Stimulated activated CD4-positive, alpha-beta T cell treated with anti-CD3 and anti-CD28 coated beads, Interleukin-4, amount 100 ng/mL, for 48 hours (primary cell): ENCODE data around the gene RGS12.
"Not testable (repeated sequence)": the region's sequence is repeated elsewhere in the genome, so short reads cannot be mapped to it uniquely, and the experiment has no call there.

ENCODE experiments used
- DNase-seq, 2 donors: peaks; one replicate each; pipeline ENCODE4 v3.0.0-alpha.2; 2020; ENCODE audit warnings: low read depth in 2 of 2

RGS12 gene

GRCh38 chr4:3296651-3297050 lies 3.8 kb downstream of the RGS12 start:
- no peak for DNase-seq

DNA sequence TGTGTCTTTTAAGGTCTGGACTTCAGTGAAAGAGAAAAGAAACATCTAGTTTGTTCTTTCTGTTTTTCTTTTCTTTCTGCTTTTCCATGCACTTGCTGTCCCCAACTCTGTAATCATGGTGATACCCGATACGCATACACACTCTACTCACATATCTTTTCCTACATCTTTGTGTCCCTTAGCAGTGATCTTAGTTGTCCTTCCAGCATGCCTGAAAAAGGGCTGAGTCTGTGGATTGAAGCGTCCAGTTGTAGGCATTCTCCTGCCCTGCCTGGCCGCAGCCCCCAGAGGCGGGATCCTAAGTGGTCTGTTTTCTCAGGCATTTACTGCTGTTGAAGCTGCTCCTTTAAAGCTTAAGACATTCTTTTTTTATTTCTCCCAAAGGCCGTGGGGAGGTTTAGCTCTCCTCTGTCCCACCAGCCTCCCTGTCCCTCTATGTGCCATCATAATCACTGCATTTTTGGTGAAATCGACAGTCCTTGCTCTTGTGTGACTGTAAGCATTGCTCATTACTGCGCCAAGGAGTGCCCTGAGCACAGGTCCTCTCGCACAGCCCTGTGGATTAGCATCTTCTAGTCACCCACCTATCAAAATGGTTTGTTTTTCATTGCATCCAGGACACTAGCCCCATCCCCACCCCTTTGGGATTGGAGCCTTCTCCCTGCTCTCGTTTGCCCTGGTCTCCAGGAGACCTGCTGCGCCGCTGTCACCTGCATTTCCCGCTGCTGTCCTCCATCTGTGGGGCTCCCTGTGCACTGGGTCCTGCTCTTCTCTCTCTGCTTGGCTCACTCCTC lies 4.4 kb downstream of the RGS12 start:
- DNase-seq, result no peak

DNA sequence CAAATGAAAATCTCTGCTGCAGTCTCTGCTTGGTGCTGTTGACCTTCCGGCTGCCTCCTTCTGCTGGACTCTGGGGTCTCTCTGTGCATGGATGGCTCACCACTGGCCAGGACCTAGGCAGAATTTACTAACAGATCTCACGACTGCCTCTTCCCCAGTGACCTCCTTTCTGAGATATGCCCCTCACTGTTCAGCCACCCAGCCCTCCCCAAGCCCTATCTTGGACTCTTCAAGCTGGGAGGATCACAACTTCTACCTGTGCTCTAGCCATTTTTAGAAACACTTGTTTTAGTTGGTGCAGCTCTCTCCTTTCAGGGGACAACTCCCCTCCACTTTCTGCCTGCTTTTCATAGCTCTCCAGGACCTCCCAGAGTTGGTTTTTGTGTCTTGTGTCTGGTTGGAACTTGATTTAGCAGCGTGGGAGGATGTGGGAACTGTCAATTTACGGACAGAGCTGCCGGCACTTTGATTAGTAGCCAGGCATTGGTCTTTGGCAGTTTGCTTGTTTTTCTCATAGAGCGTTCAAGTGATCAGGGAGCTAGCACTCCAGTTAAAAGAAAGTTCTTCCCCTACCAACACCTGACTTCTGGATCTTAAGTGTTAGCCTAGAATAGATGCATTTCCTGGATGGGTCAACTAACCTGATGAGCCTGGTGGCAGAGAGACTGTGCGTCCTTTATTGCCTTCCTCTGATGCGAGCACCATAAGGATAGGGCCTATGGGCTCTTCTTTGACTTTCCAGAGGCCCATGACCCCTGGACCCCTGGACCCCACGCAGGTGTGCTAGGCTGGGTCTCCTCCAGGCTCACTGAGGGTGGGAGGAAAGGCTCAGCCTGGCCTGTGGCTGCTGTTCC lies 6.5 kb downstream of the RGS12 start:
- DNase-seq, result no peak

DNA sequence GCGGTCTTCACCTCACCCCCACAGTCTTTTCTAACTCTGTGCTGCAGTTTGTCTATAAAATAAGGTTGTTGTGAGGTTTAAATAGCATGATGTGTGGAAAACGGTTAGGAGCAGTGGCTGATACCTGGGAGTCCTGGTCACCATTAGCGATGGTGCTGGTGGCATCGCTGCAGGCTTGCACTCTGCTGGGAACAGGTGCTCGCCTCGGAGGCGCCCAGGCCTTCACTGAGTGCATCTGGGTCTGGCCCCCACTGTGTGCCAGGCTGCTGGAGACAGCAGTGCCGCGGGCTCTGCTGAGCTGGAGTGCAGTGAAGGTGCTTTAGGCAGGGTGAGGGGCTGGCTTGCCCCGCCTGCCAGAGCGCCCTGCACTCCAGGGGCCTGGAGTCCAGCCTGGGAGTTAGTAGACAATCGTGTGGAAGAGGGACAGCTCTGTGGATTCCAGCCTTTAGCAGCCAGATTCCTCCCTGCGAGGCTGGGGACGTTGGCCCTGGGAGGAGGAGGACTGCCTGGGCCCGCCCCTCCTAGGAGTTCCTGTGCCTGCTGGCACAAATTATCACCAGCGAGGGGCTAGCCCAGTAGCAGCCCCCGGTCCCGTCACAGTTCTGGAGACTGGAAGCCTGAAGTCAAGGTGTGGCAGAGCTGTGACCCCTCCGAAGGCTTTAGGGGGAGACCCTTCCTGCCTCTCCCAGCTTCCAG lies 7.3 kb downstream of the RGS12 start:
- DNase-seq, result no peak

GRCh38 chr4:3300882-3301281 lies 8.1 kb downstream of the RGS12 start:
- not testable (repeated sequence) for DNase-seq

- no peak for DNase-seq
Observed at GRCh38 chr4:3301450-3302172, 8.8 kb downstream of the RGS12 start.

- peak; percentile 34 to 42 for DNase-seq
Observed at GRCh38 chr4:3302173-3302785, 9.5 kb downstream of the RGS12 start.

DNA sequence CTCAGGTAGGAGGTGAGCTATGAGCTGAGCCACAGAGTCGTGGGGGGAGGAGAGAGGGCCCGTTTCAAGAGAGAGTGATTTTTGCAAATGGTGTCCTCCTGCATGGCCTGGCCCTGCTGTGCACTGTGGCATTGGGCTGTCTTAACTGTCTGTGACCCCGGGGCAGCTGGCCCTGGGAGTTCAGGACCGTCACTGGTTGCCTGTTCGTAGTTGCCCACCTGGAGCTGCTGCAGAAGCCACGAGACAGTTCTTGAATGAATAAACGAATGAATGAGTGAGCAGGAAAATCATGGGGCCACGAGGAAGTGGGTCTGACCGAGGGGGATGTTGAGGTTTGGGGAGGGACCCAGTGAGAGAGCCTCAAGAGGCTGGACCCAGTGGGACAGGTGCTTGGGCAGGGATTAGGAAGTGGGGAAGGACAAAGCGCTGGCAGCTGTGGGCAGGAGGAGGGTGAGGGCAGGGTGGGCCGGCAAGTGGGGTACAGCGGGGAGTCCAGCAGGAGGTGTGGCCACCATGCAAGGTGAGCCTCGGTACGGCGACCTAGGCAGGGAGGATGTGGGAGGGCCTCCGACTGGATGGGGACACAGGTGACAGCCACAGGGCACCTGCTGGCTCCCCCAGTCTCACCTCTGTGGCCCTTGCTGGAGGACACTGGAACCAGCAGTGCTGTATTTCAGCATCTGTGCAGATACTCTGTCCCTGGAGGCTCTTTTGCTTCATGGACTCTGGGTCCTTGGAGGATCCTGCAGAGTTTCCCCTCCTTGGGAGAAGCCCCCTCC lies 10.2 kb downstream of the RGS12 start:
- peak in 1 of 2 donors; percentile 6 for DNase-seq

GRCh38 chr4:3303565-3303824 lies 10.7 kb downstream of the RGS12 start:
- DNase-seq, result no peak

- DNase-seq, result no peak
Observed at GRCh38 chr4:3303923-3304710, 11.3 kb downstream of the RGS12 start.

GRCh38 chr4:3304831-3305609 lies 12.2 kb downstream of the RGS12 start:
- no peak for DNase-seq

DNA sequence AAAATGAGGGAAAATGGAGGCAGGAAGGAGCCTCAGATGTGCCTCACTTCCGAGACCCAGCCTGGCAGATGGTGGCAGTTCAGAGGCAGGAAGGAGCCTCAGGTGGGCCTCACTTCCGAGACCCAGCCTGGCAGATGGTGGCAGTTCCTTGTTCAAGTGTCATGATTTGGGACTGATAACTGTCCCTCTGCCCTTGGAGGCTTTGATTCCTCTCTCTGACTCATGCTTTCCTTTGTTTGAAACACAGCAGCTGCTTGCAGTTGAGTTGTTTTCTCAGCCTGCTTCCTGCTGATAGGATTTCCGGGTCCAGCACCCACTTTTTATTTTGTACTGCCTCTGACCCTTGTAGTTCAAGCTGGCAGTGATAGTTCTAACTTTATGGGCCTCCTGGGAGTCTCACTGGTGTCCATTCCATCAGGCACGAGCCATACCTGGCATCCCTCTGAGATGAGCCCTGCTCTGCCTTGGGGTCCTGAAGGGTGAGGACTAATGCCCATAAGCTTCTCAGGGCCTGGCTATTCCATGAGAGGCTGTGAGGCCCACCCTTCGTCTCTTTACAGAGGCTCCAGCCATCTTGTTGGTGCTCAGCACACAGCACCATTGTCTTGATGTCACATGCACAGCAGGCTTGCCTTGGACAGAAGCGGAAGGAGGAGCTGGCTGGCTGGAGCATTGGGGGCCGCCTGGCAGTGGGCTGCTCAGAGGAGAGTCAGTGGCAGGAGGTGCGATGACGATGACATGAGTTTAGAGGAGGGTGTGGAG lies 13.0 kb downstream of the RGS12 start:
- DNase-seq, result no peak

DNA sequence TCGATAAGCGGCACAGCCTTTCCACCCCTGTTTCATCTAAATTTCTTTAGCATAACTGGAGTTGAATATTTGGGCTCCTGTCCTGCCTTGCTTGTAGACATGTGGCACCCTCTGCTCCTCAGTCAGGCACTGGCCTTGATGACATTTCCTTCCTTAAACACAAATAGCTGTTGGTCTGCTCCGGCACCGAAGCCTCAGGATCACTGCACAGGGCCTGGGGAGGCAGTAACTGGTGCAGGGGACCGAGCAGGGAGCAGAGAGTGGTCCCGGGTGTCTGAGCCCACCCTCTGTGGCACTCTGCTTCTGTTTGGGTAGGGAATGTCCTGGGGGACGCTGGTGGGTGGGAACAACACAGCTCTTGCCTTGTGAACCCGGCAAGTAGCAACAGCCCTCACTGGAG lies 13.6 kb downstream of the RGS12 start:
- DNase-seq, result no peak

DNA sequence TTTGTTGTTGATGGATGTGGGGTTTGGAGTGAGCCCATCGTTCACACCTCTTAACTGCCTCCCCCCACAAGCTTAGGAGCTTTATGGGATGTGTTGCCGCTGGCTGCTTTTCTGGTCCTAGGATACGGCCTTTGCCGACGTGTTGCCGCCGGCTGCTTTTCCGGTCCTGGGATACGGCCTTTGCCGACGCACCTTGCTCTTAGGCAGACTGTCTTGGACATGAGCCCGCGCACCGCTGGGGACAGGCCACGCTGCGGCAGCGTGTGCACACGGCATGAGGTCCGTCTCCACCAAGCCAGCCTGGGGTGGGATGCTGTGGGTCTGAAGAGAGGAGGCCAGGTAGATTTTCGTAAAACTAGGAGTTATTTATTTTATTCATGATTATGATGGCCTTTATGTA lies 14.2 kb downstream of the RGS12 start:
- DNase-seq, result no peak

GRCh38 chr4:3307486-3307885 lies 14.7 kb downstream of the RGS12 start:
- no peak for DNase-seq

GRCh38 chr4:3307891-3308575 lies 15.2 kb downstream of the RGS12 start:
- no peak for DNase-seq

DNA sequence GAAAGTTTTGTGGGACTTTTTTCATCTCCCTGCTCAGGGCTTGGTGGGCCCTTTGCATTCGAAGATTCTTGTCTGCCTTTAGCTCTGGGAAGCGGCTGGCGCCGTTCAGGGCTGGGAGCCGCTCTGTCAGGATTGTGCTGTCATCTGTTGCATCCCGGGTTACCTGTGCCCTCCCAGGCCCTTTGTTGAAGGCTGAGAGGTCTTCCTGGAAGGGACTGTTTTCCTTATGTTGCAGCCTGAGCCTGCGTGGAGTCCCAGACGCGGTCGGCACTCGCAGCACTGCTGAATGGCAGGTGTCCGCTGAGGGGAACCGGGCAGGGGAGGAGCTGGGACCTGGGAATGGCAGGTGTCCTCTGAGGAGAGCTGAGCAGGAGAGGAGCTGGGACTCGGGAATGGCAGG lies 15.9 kb downstream of the RGS12 start:
- no peak for DNase-seq
